ENCODE measurements around the gene KIRREL2. TPM values are rescaled to one million over a fixed set of nuclear protein-coding genes. Genes with fewer than 3 reads are reported as not detected.

The KIRREL2 gene
- total and polyA plus RNA-seq, 9 of the 15 experiments (the other 6 are each of a cell fraction or from before 2014, with no cell fraction given) = 0.01 to 0.12 (median 0.09) TPM; not detected in 4

DNA sequence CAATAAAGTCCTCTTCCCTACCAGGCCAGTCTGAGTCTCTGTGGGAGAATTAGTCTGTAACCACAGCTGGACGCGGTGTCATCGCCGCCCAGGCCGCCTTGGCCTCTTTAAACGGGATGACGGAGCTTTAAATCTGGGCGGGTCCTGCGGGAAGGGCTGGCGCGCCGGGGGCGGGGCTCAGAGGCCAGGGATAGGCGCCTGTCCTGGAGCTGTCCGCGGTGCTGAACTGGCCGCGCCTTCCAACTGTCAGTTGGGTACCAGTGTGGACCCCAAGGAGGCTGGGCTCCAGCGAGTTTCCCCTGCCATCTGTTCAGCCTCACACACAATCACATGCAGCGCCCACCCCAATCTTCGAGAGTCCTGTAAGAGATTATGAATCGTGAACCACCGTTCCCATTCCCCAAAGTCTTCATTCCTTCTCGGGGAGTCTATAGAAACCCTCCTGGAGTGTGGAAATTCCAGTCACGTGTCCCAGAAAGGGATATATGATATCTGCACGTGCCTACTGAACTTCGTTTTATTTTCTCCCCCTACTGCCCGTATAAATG is 23.1 kb downstream of the KIRREL2 start (continued):
- TF ChIP-seq, protein P1, sequence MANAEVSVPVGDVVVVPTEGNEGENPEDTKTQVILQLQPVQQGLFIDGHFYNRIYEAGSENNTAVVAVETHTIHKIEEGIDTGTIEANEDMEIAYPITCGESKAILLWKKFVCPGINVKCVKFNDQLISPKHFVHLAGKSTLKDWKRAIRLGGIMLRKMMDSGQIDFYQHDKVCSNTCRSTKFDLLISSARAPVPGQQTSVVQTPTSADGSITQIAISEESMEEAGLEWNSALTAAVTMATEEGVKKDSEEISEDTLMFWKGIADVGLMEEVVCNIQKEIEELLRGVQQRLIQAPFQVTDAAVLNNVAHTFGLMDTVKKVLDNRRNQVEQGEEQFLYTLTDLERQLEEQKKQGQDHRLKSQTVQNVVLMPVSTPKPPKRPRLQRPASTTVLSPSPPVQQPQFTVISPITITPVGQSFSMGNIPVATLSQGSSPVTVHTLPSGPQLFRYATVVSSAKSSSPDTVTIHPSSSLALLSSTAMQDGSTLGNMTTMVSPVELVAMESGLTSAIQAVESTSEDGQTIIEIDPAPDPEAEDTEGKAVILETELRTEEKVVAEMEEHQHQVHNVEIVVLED (CRISPR knock-in tag; IDR thresholded peaks at IDR 0.05) = peak; percentile 13; the same call in 1 of the 2 replicates
- TF ChIP-seq, protein P2, sequence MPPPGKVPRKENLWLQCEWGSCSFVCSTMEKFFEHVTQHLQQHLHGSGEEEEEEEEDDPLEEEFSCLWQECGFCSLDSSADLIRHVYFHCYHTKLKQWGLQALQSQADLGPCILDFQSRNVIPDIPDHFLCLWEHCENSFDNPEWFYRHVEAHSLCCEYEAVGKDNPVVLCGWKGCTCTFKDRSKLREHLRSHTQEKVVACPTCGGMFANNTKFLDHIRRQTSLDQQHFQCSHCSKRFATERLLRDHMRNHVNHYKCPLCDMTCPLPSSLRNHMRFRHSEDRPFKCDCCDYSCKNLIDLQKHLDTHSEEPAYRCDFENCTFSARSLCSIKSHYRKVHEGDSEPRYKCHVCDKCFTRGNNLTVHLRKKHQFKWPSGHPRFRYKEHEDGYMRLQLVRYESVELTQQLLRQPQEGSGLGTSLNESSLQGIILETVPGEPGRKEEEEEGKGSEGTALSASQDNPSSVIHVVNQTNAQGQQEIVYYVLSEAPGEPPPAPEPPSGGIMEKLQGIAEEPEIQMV (tag; conservative IDR thresholded peaks at IDR 0.05; ENCODE audit: low read depth) = no peak
- TF ChIP-seq BHLHE40 (IDR thresholded peaks at IDR 0.05; ENCODE audit: low read length) (peak; percentile 53), NR4A1 (CRISPR knock-in tag; IDR thresholded peaks at IDR 0.05) (no peak), NR4A1 (tag; IDR thresholded peaks at IDR 0.05) (peak; percentile 52; the same call in 1 of the 2 replicates), TCF3 (CRISPR knock-in tag; IDR thresholded peaks at IDR 0.05) (0 out of 2 replicates have a peak, but pooled peaks have one; percentile 27), NR2F6 (CRISPR knock-in tag; IDR thresholded peaks at IDR 0.05) (no peak), DPF2 (IDR thresholded peaks at IDR 0.05) (no peak), SMAD1 (IDR thresholded peaks at IDR 0.05; ENCODE audit: low read depth, low read length, partially characterized antibody) (no peak), MCM3 (IDR thresholded peaks at IDR 0.05) (no peak), ILK (tag; IDR thresholded peaks at IDR 0.05; ENCODE audit: borderline replicate concordance, low read depth) (no peak), NR2C2 (CRISPR knock-in tag; IDR thresholded peaks at IDR 0.05) (0 out of 2 replicates have a peak, but pooled peaks have one; percentile 19), NR2C2 (tag; IDR thresholded peaks at IDR 0.05) (no peak), LCOR (CRISPR knock-in tag; IDR thresholded peaks at IDR 0.05) (peak; percentile 97)
- TF ChIP-seq, protein P3, sequence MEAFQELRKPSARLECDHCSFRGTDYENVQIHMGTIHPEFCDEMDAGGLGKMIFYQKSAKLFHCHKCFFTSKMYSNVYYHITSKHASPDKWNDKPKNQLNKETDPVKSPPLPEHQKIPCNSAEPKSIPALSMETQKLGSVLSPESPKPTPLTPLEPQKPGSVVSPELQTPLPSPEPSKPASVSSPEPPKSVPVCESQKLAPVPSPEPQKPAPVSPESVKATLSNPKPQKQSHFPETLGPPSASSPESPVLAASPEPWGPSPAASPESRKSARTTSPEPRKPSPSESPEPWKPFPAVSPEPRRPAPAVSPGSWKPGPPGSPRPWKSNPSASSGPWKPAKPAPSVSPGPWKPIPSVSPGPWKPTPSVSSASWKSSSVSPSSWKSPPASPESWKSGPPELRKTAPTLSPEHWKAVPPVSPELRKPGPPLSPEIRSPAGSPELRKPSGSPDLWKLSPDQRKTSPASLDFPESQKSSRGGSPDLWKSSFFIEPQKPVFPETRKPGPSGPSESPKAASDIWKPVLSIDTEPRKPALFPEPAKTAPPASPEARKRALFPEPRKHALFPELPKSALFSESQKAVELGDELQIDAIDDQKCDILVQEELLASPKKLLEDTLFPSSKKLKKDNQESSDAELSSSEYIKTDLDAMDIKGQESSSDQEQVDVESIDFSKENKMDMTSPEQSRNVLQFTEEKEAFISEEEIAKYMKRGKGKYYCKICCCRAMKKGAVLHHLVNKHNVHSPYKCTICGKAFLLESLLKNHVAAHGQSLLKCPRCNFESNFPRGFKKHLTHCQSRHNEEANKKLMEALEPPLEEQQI (IDR thresholded peaks at IDR 0.05) = peak; percentile 77
